ENCODE results near the gene IFT25.

IFT25 gene

DNA sequence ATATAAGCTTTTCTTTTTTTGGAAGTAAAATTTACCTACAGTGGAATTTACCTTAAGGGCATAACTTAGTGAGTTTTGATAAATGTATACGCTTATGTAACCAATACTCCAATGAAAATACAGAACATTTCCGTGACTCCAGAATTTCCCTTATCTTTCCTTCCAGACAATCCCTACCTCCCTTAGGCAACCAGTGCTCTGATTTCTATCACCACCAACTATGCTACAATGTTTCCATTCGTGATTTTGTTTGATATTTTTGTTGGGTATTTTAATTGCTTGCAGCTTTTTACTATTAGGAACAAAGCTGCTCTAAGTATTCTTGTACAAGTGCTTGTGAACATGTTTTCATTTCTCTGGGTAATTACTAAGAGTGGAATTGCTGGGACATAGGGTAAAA is 14.6 kb downstream of the IFT25 start:
- FAIRE-seq (no peak), DNase-seq (ENCODE audit: low spot score) (no peak)

DNA sequence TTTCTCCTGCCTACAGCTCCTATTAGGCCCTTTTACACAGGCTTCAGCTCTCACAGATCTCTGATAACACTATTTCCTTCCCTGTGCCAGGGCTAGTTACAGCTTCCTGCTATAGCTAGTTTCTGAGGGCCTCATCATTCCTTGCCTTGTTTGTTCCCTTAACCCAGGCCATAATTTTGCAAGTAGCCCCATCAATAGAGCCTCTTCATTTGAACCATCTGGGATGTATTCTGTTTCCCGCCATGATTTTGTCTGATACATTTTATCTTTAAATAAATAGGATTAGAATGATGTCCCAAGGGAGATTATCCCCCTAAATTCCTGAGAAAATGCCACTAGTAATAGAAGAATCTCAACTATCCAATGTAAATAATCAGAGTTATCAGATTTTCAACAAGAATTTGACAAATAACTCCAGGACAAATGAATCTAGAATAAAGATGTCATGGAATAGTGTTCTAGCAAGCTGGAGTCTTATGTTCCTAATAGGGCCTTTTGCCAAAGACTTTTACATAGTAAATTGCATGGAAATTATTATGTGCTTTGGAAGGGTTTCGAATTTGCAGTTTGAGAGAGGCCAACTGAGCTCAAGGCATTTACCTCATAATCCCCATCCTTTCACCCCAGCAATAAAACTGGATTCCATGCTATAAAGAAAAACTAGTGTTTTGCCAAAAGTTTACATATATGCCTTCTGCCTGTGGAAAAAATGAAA is 16.1 kb downstream of the IFT25 start:
- FAIRE-seq (no peak), DNase-seq (ENCODE audit: low spot score) (no peak)

DNA sequence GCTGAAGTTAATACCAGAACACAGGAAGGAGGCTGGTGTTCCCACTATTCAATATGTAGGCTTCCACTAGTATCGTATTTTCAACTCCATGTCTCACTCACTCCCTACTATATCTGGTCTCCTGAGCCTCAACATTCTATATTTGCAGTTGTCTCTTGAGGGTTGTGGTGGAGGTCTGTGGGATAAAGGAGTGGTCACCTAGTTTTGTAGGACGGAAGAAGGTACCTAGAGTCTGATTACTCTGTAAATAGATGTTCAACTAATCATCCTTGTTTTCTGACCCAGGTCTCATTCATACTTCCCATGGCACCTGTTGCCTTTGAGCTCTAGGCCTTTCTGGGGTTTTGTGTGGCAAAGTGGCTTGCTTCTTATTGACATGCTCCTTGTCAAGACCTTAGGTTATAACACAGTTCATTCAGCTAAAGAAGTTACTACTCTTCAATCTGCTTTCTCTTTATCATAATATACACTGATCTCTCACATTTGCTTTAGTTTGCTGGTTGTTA is 18.1 kb downstream of the IFT25 start:
- DNase-seq (ENCODE audit: low spot score), result no peak
- no peak for FAIRE-seq

GRCh38 chr1:53919675-53920066 is 25.8 kb downstream of the IFT25 start:
- DNase-seq (ENCODE audit: low spot score), result no peak
- FAIRE-seq, result no peak

DNA sequence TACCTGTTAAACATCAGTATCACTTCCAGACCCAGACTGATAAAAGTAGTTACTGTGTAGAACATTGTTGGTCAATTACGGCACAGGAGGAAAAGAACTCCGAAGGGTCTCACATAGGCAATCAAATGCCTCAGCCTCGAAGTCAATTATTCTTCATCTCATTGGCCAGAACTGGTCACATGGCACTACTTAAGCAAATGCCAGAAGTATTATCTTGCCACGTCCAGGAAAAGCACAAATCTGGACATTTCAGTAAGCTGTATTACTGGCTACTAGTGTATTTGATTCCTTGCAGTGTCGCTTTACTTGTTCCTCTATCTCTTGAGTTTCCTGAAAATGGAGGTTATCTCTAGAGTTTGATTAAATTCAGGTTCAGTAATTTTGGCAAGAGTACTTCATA is 27.2 kb downstream of the IFT25 start:
- DNase-seq (ENCODE audit: low spot score) (no peak), FAIRE-seq (no peak)

GRCh38 chr1:53913352-53914033 is 32.0 kb downstream of the IFT25 start:
- FAIRE-seq (no peak), DNase-seq (ENCODE audit: low spot score) (no peak)

GRCh38 chr1:53911442-53911841 is 34.1 kb downstream of the IFT25 start:
- FAIRE-seq, result no peak
- no peak for DNase-seq (ENCODE audit: low spot score)

DNA sequence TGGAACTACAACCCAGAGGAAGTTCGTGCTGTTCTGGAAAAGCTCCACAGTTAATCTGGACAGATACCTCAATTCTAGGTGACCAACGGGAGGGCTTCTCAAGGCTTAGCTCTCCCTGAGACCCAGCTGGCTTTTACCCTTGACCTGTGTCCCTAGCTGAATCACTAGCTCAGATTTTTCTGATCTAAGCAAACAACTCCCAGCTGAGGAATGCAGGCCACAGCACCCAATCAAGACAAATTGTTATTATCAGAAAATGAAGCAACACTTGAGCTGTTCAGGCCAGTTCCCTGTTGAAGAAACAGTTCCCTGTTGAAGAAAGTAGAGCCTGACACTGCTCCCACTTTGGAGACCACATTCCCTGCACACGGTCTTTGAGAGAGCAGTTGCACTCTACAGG is 35.6 kb downstream of the IFT25 start:
- FAIRE-seq (no peak), DNase-seq (ENCODE audit: low spot score) (no peak)

GRCh38 chr1:53906121-53906520 is 39.4 kb downstream of the IFT25 start:
- FAIRE-seq (no peak), DNase-seq (ENCODE audit: low spot score) (no peak)

DNA sequence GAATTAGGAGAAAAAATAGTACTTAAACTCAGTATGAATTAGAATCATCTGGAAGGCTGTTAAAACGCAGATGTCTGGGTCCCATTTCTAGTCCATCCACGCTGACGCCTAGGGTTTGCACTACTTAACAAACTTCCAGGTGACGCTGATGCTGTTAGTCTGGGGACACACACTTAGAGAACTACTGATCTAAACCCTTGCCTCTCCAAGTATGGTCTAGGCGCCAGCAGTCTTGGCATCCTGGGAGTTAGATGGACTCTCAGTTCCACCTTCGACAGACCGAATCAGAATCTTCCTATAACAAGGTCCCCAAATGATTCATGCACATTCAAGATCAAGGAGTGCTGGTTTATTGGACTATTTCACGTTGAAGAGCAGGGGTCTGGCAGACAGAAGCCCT is 40.0 kb downstream of the IFT25 start:
- no peak for FAIRE-seq
- DNase-seq (ENCODE audit: low spot score), result no peak

DNA sequence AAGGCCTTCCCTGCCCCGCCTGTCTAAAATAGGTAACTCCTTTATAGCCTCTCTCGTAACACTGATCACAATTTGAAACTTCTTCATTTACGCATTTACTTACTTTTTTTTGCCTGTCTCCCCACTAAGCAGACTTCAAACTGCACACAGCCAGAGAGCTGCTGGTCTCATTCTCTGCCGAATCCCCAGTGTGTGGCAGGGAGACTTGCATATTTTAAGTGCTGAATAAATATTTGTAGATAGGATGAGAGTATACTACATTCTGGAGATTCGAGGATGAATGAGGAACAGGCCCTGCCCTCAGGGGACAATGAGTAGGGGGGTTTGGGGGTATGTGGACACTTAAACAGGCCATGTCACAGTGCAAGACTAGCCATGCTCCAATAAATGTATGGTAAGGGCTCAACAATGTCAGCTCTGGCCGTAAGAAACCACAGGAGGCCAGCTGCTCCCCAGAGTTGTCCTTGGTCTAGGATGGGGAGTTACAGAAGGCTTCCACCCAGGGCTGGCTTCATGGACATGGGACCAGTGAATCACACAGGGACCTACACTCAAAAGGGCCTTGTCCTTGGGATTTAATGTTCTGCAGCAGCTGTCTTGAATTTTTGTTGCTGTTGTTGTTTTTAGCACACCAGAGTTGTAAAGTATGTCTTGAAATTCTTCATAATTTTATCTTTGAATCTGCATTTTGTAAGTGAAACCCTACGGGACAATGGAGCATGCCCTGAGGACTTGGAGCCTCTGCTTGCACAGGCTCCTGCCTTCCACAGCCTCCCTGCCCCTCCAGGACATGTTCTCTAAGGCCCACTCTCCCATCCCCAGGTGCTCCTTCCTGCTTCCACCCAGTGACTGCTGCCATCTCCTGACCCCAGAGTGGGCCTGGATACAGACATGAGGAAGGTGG is 43.0 kb downstream of the IFT25 start:
- FAIRE-seq (no peak), DNase-seq (ENCODE audit: low spot score) (no peak)

GRCh38 chr1:53899708-53900107 is 45.8 kb downstream of the IFT25 start:
- FAIRE-seq (no peak), DNase-seq (ENCODE audit: low spot score) (no peak)

DNA sequence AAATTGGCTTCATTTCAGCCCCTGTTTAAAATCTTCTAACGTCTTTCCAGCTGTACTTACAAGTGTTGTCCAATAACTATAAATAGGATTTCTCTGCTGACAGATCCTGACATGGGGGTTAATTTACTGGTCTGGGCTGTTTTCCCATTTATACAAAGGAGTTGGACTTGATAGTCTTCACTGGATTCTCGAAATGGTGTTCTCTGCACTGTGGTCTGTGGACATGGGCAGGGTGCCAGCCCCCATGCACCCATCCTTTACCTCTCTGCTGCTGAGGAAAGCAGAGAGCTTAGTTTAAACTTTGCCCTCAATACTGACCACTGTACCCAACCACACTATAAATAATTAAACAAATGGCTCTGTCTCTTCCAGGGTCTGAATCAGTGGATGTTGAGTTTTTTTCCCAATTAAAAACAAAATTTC is 46.3 kb downstream of the IFT25 start:
- no peak for FAIRE-seq

GRCh38 chr1:53896635-53897229 is 48.8 kb downstream of the IFT25 start:
- FAIRE-seq, result no peak
- no peak for DNase-seq (ENCODE audit: low spot score)

More for the DNA sequence above, 46.3 kb downstream of the IFT25 start:
- DNase-seq (ENCODE audit: low spot score), result no peak

DNA sequence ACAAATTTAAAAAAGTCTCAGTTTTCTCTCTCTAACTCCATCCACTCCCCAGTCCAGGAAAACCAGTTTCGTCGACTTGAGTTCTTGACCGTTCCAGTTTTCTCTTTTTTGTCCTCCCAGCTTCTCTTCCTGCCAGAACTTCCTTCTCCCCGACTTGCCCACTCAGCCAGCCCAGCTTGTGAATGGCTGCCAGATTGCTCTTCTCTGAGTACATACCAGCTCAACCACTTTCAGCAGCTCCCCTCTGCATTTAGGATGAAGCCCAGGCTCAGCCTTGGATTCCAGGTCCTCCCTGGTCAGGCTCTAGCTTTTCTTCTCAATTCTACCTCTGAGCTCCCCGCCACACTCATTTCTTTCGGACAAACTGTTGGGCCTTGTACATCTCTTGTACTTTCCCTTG is 50.1 kb downstream of the IFT25 start:
- DNase-seq (ENCODE audit: low spot score) (no peak), FAIRE-seq (no peak)

DNA sequence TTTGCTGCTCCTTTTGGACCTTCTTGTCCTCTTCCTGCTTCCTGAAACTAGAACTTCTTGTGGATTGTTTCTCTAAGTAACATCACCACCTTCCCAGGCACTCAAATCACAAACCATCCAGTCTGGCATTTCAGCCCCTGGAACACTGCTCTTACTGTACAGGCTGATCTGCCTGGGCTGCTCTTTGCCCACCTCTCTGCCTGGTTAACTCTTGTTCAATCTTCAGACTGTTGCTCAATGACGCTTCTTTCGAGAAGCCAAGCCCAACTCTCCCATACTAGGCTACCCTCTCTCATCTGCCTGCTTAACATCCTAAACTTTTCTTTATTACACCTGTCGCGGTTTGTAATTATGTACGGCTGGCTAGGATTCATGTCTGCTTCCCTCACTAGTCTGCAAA is 50.9 kb downstream of the IFT25 start:
- no peak for DNase-seq (ENCODE audit: low spot score)
- no peak for FAIRE-seq

DNA sequence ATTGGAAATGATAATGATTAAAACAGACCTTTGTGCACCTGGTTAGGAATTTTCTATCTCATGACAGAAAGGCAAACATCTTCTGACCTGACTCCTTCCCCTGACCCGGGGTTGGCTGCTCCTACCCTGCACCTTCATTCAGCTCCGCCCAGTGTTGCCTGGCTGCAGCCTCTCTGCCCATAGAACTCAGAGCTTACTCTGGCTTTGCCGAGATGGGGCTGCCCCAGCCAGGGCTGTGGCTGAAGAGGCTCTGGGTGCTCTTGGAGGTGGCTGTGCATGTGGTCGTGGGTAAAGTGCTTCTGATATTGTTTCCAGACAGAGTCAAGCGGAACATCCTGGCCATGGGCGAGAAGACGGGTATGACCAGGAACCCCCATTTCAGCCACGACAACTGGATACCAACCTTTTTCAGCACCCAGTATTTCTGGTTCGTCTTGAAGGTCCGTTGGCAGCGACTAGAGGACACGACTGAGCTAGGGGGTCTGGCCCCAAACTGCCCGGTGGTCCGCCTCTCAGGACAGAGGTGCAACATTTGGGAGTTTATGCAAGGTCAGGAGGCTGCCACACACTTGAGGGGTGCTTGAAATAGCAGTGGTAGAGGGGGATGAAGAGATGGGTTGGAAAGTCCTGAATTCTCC is 51.4 kb downstream of the IFT25 start, which contains the start of gene DIO1:
Gene DIO1, plus strand, starts transcription at position 189 of the 638 bp plus-strand sequence. Its CDS starts 24 bp downstream, at position 213.
- no peak for DNase-seq (ENCODE audit: low spot score)
- FAIRE-seq, result no peak

DNA sequence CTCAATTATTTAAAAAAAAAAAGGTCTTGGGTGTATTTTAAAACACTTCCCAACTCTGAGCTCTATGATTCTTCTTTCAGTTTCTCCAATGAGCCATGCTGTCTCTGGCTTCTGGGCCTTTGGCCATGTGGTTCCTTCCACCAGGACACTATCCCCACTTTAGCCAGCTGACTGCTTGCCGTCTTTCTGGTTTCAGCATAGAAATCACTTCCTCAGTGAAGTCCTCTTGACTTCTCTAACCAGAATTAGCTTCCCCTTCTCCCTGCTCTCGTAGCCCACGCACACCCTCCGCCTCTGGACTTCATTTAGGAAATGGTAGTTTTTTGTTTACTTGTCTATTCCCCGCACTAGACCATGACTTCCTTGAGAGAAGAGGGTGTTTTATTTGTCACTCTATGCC is 52.6 kb downstream of the IFT25 start:
- DNase-seq (ENCODE audit: low spot score), result no peak
- no peak for FAIRE-seq

DNA sequence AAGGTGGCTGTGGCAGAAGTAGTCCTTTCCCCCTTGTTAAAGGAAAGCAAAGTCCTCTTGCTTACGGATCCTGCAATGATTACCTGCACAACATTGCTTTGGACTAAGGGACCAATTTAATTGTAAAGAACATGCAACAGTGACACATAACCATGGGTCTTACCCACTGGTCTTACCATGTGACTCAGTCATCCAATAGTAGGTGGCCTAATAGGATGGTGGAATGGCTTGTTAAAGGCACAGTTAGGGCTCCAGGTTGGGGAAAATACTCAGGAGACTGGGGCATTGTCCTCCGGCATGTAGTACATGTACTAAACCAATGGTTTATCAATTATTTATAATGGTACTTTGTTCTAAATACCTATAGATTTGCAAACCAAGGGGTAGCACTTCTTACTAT is 53.8 kb downstream of the IFT25 start:
- FAIRE-seq (no peak), DNase-seq (ENCODE audit: low spot score) (no peak)

- FAIRE-seq, result no peak
- no peak for DNase-seq (ENCODE audit: low spot score)
Measured at GRCh38 chr1:53891018-53891417, 54.5 kb downstream of the IFT25 start.

- no peak for DNase-seq (ENCODE audit: low spot score)
Measured at GRCh38 chr1:53890522-53890941, 55.0 kb downstream of the IFT25 start.

More at GRCh38 chr1:53890522-53890941, 55.0 kb downstream of the IFT25 start:
- no peak for FAIRE-seq

All from urothelium cell line (cell line).